ENCODE data around the gene UBAP2.
"Not testable (repeated sequence)": the region's sequence is repeated elsewhere in the genome, so short reads cannot be mapped to it uniquely, and the experiment has no call there.

DNA sequence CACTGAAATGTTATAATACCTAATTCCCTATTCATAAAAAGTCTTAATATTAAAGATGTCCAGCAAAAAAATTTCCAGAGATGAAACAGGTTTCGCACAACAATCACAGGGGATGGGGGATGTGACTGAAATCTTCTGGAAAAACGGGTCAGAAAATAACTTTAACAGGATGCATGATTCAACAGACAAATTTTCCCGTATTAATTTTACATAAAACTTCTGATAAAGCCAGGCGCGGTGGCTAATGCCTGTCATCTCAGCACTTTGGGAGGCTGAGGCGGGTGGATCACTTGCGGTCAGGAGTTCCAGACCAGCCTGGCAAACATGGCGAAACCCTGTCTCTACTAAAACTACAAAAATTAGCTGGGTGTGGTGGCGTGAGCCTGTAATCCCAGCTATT lies 24.2 kb downstream of the UBAP2 start:
- TF ChIP-seq CTCF (optimal IDR thresholded peaks at IDR 0.05 in 1 of 3, IDR thresholded peaks at IDR 0.05 in 1 of 3, conservative IDR thresholded peaks at IDR 0.05 in 1 of 3; ENCODE audit: extremely low read depth in 1 of 3, insufficient read depth in 2 of 3, low read length in 3 of 3); EZH2 (IDR thresholded peaks at IDR 0.05; ENCODE audit: low read length): not testable (repeated sequence)
